ENCODE data around the gene ELMOD3. TPM values are rescaled to one million over a fixed set of nuclear protein-coding genes. Genes with fewer than 3 reads are reported as not detected.

Gene ELMOD3
- total RNA-seq, 4 donors from 2014 or later, result 15.9 to 31.7 (median 25.0) TPM

DNA sequence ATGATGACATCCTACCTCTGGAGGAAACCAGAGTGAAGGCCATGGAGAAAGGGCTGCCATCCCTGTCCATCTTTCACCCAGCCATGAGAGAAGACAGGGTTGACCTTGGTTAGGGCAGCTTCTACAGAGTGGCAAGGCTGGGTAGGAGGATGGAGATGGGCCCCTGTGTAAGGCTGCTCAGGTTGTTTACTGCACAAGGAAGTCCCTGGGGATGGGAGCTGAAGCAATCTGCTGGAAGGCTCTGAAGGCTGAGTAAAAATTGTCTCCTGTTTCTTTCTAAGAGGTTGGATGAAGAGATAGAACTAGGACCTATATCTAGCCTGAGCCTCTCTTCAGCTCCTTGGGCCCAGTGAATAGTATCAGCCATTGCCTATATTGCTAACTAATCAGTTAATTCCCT is 14.4 kb downstream of the ELMOD3 start:
- no peaks in the 10 kb centered on the region for H3K9me3 ChIP-seq
- intact Hi-C loops (cut with DNase I; ENCODE audit: low total_unique reads), result no loop called here
- DNase-seq (no peak), ATAC-seq (no peak)
- TF ChIP-seq, protein P1, sequence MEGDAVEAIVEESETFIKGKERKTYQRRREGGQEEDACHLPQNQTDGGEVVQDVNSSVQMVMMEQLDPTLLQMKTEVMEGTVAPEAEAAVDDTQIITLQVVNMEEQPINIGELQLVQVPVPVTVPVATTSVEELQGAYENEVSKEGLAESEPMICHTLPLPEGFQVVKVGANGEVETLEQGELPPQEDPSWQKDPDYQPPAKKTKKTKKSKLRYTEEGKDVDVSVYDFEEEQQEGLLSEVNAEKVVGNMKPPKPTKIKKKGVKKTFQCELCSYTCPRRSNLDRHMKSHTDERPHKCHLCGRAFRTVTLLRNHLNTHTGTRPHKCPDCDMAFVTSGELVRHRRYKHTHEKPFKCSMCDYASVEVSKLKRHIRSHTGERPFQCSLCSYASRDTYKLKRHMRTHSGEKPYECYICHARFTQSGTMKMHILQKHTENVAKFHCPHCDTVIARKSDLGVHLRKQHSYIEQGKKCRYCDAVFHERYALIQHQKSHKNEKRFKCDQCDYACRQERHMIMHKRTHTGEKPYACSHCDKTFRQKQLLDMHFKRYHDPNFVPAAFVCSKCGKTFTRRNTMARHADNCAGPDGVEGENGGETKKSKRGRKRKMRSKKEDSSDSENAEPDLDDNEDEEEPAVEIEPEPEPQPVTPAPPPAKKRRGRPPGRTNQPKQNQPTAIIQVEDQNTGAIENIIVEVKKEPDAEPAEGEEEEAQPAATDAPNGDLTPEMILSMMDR (IDR thresholded peaks at IDR 0.05 in 4 of 5, conservative IDR thresholded peaks at IDR 0.05 in 1 of 5), result no peak
- TF ChIP-seq POLR2A (IDR thresholded peaks at IDR 0.05), result no peak
- no peaks in the 10 kb centered on the region for H3K27me3 ChIP-seq
- H3K36me3 ChIP-seq, result peaks cover 0 to 54% of the 10 kb centered on the region in 2 donors
- H3K27ac ChIP-seq, result no peak overlapping the region
- no peak overlapping the region for H3K4me3 ChIP-seq
- in situ Hi-C loops (cut with MboI; ENCODE audit: low sequenced_read_pairs in 4 of 4), result loop anchor here in 1 of 4 donors (25.0 kb wide), 1 partner anchor 818 kb away; the partner anchor contains the start of genes IMMT and MRPL35
- H3K4me1 ChIP-seq, result no peaks in the 10 kb centered on the region

DNA sequence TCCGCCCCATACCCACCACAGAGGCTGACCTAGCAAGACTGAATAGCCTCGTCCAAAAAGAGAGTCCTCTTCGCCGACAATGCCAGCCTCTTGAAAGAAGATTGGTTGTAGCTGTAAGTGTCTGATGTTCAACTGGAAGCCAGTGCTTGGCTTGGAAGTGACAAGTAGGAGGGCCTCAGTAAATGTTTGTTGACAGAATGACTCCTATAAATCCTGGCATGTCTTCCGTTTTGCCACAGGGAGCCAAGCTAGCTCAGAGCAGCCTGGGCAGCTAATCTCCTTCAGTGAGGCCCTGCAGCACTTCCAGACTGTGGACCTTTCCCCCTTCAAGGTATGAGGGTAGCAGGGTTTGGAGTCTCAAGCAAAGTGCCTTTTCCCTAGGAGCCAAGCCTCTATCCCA is 14.9 kb downstream of the ELMOD3 start:
- in situ Hi-C loops (cut with MboI; ENCODE audit: low sequenced_read_pairs in 4 of 4), result loop anchor here in 1 of 4 donors (25.0 kb wide), 1 partner anchor 818 kb away; the partner anchor contains the start of genes IMMT and MRPL35
- no peaks in the 10 kb centered on the region for H3K4me1 ChIP-seq
- H3K4me3 ChIP-seq, result no peak overlapping the region
- TF ChIP-seq POLR2A (IDR thresholded peaks at IDR 0.05), result no peak
- TF ChIP-seq, protein P1 (IDR thresholded peaks at IDR 0.05 in 4 of 5, conservative IDR thresholded peaks at IDR 0.05 in 1 of 5), result no peak
- no peaks in the 10 kb centered on the region for H3K9me3 ChIP-seq
- H3K27me3 ChIP-seq, result no peaks in the 10 kb centered on the region
- ATAC-seq, result no peak
- intact Hi-C loops (cut with DNase I; ENCODE audit: low total_unique reads), result no loop called here
- DNase-seq, result no peak
- no peak overlapping the region for H3K27ac ChIP-seq
- peaks cover 0 to 54% of the 10 kb centered on the region in 2 donors for H3K36me3 ChIP-seq

DNA sequence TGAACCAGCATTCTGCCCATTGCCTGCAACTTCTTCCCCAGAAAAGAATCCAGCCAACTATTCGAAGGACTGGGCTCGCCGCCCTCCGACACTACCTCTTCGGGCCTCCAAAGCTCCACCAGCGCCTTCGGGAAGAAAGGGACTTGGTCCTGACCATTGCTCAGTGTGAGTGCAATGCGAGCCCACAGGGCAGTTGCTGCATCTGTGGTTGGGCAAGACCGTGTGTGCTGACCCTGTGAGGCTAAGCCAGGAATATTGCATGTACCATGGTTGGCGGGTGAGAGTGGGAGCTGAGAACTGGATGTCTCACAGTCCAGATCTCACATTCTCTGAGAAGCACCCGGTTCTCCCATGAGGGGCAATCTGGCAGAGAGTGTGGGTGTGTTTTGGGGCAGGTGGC is 16.5 kb downstream of the ELMOD3 start:
- intact Hi-C loops (cut with DNase I; ENCODE audit: low total_unique reads) (no loop called here), in situ Hi-C loops (cut with MboI; ENCODE audit: low sequenced_read_pairs in 4 of 4) (loop anchor here in 1 of 4 donors (25.0 kb wide), 1 partner anchor 816 kb away; the partner anchor contains the start of genes IMMT and MRPL35)
- H3K36me3 ChIP-seq, result peaks cover 0 to 56% of the 10 kb centered on the region in 2 donors
- H3K27me3 ChIP-seq, result no peaks in the 10 kb centered on the region
- H3K27ac ChIP-seq, result peak overlapping the region in 1 of 4 donors; percentile 22
- H3K4me1 ChIP-seq, result no peaks in the 10 kb centered on the region
- no peak for TF ChIP-seq POLR2A (IDR thresholded peaks at IDR 0.05)
- TF ChIP-seq, protein P1 (IDR thresholded peaks at IDR 0.05 in 4 of 5, conservative IDR thresholded peaks at IDR 0.05 in 1 of 5), result no peak
- ATAC-seq (peak in 1 of 2 donors; percentile 71), DNase-seq (peak in 1 of 2 donors; percentile 55)
- H3K9me3 ChIP-seq, result no peaks in the 10 kb centered on the region
- H3K4me3 ChIP-seq, result no peak overlapping the region

DNA sequence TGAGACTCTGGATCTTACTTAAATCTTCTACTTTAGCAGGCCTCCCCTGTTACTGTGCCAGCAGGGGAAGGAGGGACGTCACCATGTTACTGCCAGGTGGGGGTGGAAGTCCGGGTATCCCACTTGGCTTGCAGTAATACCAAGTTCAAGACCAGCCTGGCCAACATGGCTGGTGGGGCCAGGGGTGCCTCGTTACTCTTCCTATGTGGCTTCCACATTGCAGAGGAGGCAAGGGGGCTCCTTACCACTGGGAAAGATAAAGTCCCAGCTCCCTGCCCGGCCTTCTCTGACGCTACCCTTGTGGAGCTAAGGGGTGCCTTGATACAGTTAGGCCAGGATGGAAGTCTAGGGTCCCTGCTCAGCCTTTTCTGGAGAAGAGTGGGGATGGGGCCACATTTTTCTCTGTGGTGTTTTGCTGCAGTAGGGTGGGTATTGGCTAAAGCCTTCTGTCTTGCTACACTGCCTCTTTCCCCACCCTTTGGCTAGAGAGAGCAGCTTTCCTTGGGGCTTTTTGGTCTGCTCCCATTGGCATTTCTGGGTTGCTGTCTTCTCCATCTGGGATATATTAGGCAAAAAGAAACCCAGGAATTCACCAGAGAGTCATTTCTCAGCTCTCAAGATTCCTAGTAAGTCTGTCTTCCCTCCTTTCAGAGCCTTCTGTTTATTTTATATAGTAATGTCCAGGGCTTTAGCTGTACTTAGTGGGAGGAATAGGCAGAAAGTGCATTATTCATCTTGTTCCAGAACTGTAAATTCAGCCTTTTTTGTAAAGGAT is 21.9 kb downstream of the ELMOD3 start:
- TF ChIP-seq, protein P1 (IDR thresholded peaks at IDR 0.05 in 4 of 5, conservative IDR thresholded peaks at IDR 0.05 in 1 of 5), result no peak
- no peak for TF ChIP-seq POLR2A (IDR thresholded peaks at IDR 0.05)
- intact Hi-C loops (cut with DNase I; ENCODE audit: low total_unique reads) (no loop called here), in situ Hi-C loops (cut with MboI; ENCODE audit: low sequenced_read_pairs in 4 of 4) (no loop called here)
- Histone ChIP-seq H3K4me1 (no peaks in the 10 kb centered on the region), H3K27ac (no peak overlapping the region), H3K36me3 (peaks cover 0 to 71% of the 10 kb centered on the region in 2 donors), H3K9me3 (no peaks in the 10 kb centered on the region), H3K4me3 (no peak overlapping the region), H3K27me3 (no peaks in the 10 kb centered on the region)
- DNase-seq (no peak), ATAC-seq (no peak)
